Camera-type eye (tissue), 1 donor: Measurements from ENCODE around the gene PPP1R2C. TPM values are rescaled to one million over a fixed set of nuclear protein-coding genes. Genes with fewer than 3 reads are reported as not detected.

ENCODE experiments used
- total RNA-seq: library from RNA; depleted of rRNA; stranded (reverse); fragments of >200 nt; gene quantifications from one replicate; pipeline ENCODE4 v1.2.3, GENCODE V29; 2014

Gene PPP1R2C
- not detected for total RNA-seq

DNA sequence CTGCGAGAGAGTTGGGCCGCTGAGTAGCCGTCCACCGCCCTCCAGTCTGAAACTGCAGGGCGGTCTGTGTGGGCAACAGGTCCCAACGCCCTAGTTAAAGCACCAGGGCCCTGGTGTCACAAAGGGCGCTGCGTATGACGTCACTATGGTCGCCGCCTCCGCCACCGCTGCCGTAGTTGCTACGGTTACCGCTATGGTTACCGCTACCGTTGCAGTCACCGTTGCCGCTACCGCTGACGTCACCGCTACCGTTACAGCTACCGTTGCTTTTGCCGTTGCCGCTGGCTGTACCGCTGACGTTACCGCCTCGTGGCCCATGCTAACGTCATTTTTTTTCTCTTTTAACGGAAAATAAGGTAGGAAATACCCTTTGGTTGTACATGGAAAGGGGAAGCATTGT is at the start of gene PPP1R2C:
Gene PPP1R2C (minus strand): TSS at position 68 of the 400 bp plus-strand sequence. CDS start 84 bp downstream, outside the sequence.

